ENCODE results near the gene SPAG4. TPM values are rescaled to one million over a fixed set of nuclear protein-coding genes. Genes with fewer than 3 reads are reported as not detected.

SPAG4 gene
- total and polyA plus RNA-seq, 2 donors (not counting 1 experiment from before 2014, with no cell fraction given), result 3.7 to 4.7 TPM

GRCh38 chr20:35597186-35597585 lies 18.4 kb upstream of the SPAG4 start:
- H3K27ac Mint-ChIP-seq, result no peak overlapping the region
- H3K27ac ChIP-seq (ENCODE audit: low read length in 2 of 2), result no peak overlapping the region
- intact Hi-C loops (cut with micrococcal nuclease), result no loop called here
- H3K4me2 ChIP-seq (replicated peaks; ENCODE audit: low read depth, low read length, poor library complexity, severe bottlenecking), result no peak overlapping the region
- no peak overlapping the region for H3K9ac ChIP-seq (ENCODE audit: low read length)
- no peak for ATAC-seq (ENCODE audit: low read depth)
- TF ChIP-seq CTCF (IDR thresholded peaks at IDR 0.05) (no peak), EZH2 (IDR thresholded peaks at IDR 0.05; ENCODE audit: borderline replicate concordance, insufficient read depth, low read depth, low read length, poor library complexity, severe bottlenecking) (no peak)
- H3K27me3 Mint-ChIP-seq, result peaks cover 33% of the 10 kb centered on the region
- peaks cover 0 to 2% (median 0%) of the 10 kb centered on the region in 3 donors for H3K9me3 ChIP-seq (ENCODE audit: control extremely low read depth in 1 of 3, control insufficient read depth in 2 of 3, insufficient read depth in 1 of 3, low read length in 2 of 3)
- H3K36me3 ChIP-seq (replicated peaks in 1 of 2; ENCODE audit: control extremely low read depth in 1 of 2, control insufficient read depth in 1 of 2, extremely low read depth in 1 of 2, insufficient read depth in 2 of 2, low read length in 1 of 2), result no peaks in the 10 kb centered on the region
- no peaks in the 10 kb centered on the region for H3K9me3 Mint-ChIP-seq (ENCODE audit: insufficient read depth)
- no CpG with 5 or more reads among the region's 2 CpGs for WGBS (ENCODE audit: insufficient coverage)
- H4K20me1 ChIP-seq (ENCODE audit: control insufficient read depth, insufficient read depth, low read length, poor library complexity, severe bottlenecking), result no peaks in the 10 kb centered on the region
- no peak overlapping the region for H3K4me3 ChIP-seq (ENCODE audit: control extremely low read depth in 1 of 5, extremely low read depth in 1 of 5, insufficient read depth in 1 of 5, low read depth in 2 of 5, low read length in 4 of 5)
- H3K4me3 Mint-ChIP-seq, result no peak overlapping the region
- peaks cover 0 to 28% (median 11%) of the 10 kb centered on the region in 4 experiments for H3K27me3 ChIP-seq (replicated peaks in 1 of 4; ENCODE audit: control extremely low read depth in 1 of 4, control insufficient read depth in 3 of 4, insufficient read depth in 4 of 4, low read length in 3 of 4)
- peaks cover 14 to 15% of the 10 kb centered on the region in 2 donors for H3K4me1 ChIP-seq (ENCODE audit: control insufficient read depth in 2 of 2, insufficient read depth in 2 of 2, low read length in 2 of 2)
- DNase-seq, result no peak
- H3K79me2 ChIP-seq (ENCODE audit: control insufficient read depth, insufficient read depth, low read length), result no peaks in the 10 kb centered on the region
- ChIA-PET CTCF (interaction anchor here (0.8 kb wide), 1 partner anchor 134 kb away, joined by 4 read pairs; no protein-coding TSS in a partner anchor), POLR2A (no interaction called here)
- H2AFZ ChIP-seq (ENCODE audit: insufficient read depth, low read depth, low read length, poor library complexity, severe bottlenecking), result no peak overlapping the region
- peaks cover 12% of the 10 kb centered on the region for H3K4me1 Mint-ChIP-seq

- no peak overlapping the region for H3K27ac ChIP-seq (ENCODE audit: low read length in 2 of 2)
- CTCF ChIA-PET, result no interaction called here
- intact Hi-C loops (cut with micrococcal nuclease), result no loop called here
- POLR2A ChIA-PET, result interaction anchor here (0.6 kb wide), 1 partner anchor 345 kb away, joined by 4 read pairs; no protein-coding TSS in a partner anchor
- H3K4me1 Mint-ChIP-seq, result peaks cover 12% of the 10 kb centered on the region
- peaks cover 0 to 40% (median 15%) of the 10 kb centered on the region in 4 experiments for H3K27me3 ChIP-seq (replicated peaks in 1 of 4; ENCODE audit: control extremely low read depth in 1 of 4, control insufficient read depth in 3 of 4, insufficient read depth in 4 of 4, low read length in 3 of 4)
- H3K9ac ChIP-seq (ENCODE audit: low read length), result no peak overlapping the region
- H3K27me3 Mint-ChIP-seq, result peaks cover 43% of the 10 kb centered on the region
- no peak overlapping the region for H3K4me3 Mint-ChIP-seq
- H3K36me3 ChIP-seq (replicated peaks in 1 of 2; ENCODE audit: control extremely low read depth in 1 of 2, control insufficient read depth in 1 of 2, extremely low read depth in 1 of 2, insufficient read depth in 2 of 2, low read length in 1 of 2), result no peaks in the 10 kb centered on the region
- TF ChIP-seq EZH2 (IDR thresholded peaks at IDR 0.05; ENCODE audit: borderline replicate concordance, insufficient read depth, low read depth, low read length, poor library complexity, severe bottlenecking) (no peak), CTCF (IDR thresholded peaks at IDR 0.05) (no peak)
- no peak for ATAC-seq (ENCODE audit: low read depth)
- peaks cover 0 to 6% (median 0%) of the 10 kb centered on the region in 3 donors for H3K9me3 ChIP-seq (ENCODE audit: control extremely low read depth in 1 of 3, control insufficient read depth in 2 of 3, insufficient read depth in 1 of 3, low read length in 2 of 3)
- H4K20me1 ChIP-seq (ENCODE audit: control insufficient read depth, insufficient read depth, low read length, poor library complexity, severe bottlenecking), result no peaks in the 10 kb centered on the region
- no peak overlapping the region for H3K4me3 ChIP-seq (ENCODE audit: control extremely low read depth in 1 of 5, extremely low read depth in 1 of 5, insufficient read depth in 1 of 5, low read depth in 2 of 5, low read length in 4 of 5)
- no peak overlapping the region for H3K27ac Mint-ChIP-seq
- H3K9me3 Mint-ChIP-seq (ENCODE audit: insufficient read depth), result no peaks in the 10 kb centered on the region
- no peaks in the 10 kb centered on the region for H3K79me2 ChIP-seq (ENCODE audit: control insufficient read depth, insufficient read depth, low read length)
- no peak overlapping the region for H3K4me2 ChIP-seq (replicated peaks; ENCODE audit: low read depth, low read length, poor library complexity, severe bottlenecking)
- peaks cover 16 to 17% of the 10 kb centered on the region in 2 donors for H3K4me1 ChIP-seq (ENCODE audit: control insufficient read depth in 2 of 2, insufficient read depth in 2 of 2, low read length in 2 of 2)
- no peak overlapping the region for H2AFZ ChIP-seq (ENCODE audit: insufficient read depth, low read depth, low read length, poor library complexity, severe bottlenecking)
- DNase-seq, result no peak
- 97% methylated on average over 3 of the region's 7 CpGs for WGBS (ENCODE audit: insufficient coverage)
Measured at GRCh38 chr20:35598476-35598875, 17.2 kb upstream of the SPAG4 start.

Measured in B cell (primary cell).